ENCODE data around the gene COL18A1. TPM values are rescaled to one million over a fixed set of nuclear protein-coding genes. Genes with fewer than 3 reads are reported as not detected.

The COL18A1 gene
- total RNA-seq, 2 donors from 2014 or later = 117 to 134 TPM

GRCh38 chr21:45511007-45511406 is 106.0 kb downstream of the COL18A1 start:
- no peak for DNase-seq (ENCODE audit: low spot score)
- Histone ChIP-seq H3K4me1 (no peaks in the 10 kb centered on the region), H3K27me3 (no peaks in the 10 kb centered on the region), H3K4me3 (no peak overlapping the region), H3K36me3 (peaks cover 9% of the 10 kb centered on the region), H3K27ac (no peak overlapping the region), H3K9me3 (no peaks in the 10 kb centered on the region)
- no peak for TF ChIP-seq CTCF (IDR thresholded peaks at IDR 0.05)

- Histone ChIP-seq H3K9me3 (no peaks in the 10 kb centered on the region), H3K4me1 (no peaks in the 10 kb centered on the region), H3K36me3 (peaks cover 9% of the 10 kb centered on the region), H3K27me3 (no peaks in the 10 kb centered on the region), H3K27ac (no peak overlapping the region), H3K4me3 (no peak overlapping the region)
- DNase-seq (ENCODE audit: low spot score) = no peak
- no peak for TF ChIP-seq CTCF (IDR thresholded peaks at IDR 0.05)
Measured at GRCh38 chr21:45511661-45512431, 106.9 kb downstream of the COL18A1 start.

GRCh38 chr21:45512626-45513002 is 107.6 kb downstream of the COL18A1 start:
- H3K4me3 ChIP-seq = no peak overlapping the region
- DNase-seq (ENCODE audit: low spot score) = no peak
- no peaks in the 10 kb centered on the region for H3K4me1 ChIP-seq
- no peak for TF ChIP-seq CTCF (IDR thresholded peaks at IDR 0.05)
- no peak overlapping the region for H3K27ac ChIP-seq
- H3K9me3 ChIP-seq = no peaks in the 10 kb centered on the region
- H3K36me3 ChIP-seq = peaks cover 9% of the 10 kb centered on the region
- no peaks in the 10 kb centered on the region for H3K27me3 ChIP-seq

GRCh38 chr21:45513003-45513717 is 108.2 kb downstream of the COL18A1 start:
- no peak overlapping the region for H3K4me3 ChIP-seq
- no peak for DNase-seq (ENCODE audit: low spot score)
- H3K27ac ChIP-seq = no peak overlapping the region
- peaks cover 9% of the 10 kb centered on the region for H3K36me3 ChIP-seq
- H3K9me3 ChIP-seq = peaks cover 0 to 5% of the 10 kb centered on the region in 2 donors
- no peaks in the 10 kb centered on the region for H3K27me3 ChIP-seq
- no peak for TF ChIP-seq CTCF (IDR thresholded peaks at IDR 0.05)
- no peaks in the 10 kb centered on the region for H3K4me1 ChIP-seq

GRCh38 chr21:45513741-45514310 is 108.9 kb downstream of the COL18A1 start:
- peaks cover 9% of the 10 kb centered on the region for H3K36me3 ChIP-seq
- no peak for TF ChIP-seq CTCF (IDR thresholded peaks at IDR 0.05)
- H3K4me3 ChIP-seq = no peak overlapping the region
- DNase-seq (ENCODE audit: low spot score) = no peak
- no peaks in the 10 kb centered on the region for H3K4me1 ChIP-seq
- H3K27ac ChIP-seq = no peak overlapping the region
- H3K9me3 ChIP-seq = peaks cover 0 to 12% of the 10 kb centered on the region in 2 donors
- H3K27me3 ChIP-seq = no peaks in the 10 kb centered on the region

Data from right atrium auricular region (tissue), 2 donors.